AG04449 (cell line): ENCODE data around the gene ABCB8.

Experiments used
- CTCF ChIA-PET: fragments of 350-600 bp; formaldehyde crosslinking; extraction: SDS; loops from one replicate; lab custom pipeline; 2021; ENCODE audit warnings: antibody characterized with exemption; lab: Yijun Ruan, JAX
- POLR2A ChIA-PET: fragments of 400-600, 350-600 bp; formaldehyde crosslinking; extraction: SDS; loops from one replicate; lab custom pipeline; 2020; ENCODE audit warnings: antibody characterized with exemption, inconsistent platforms; lab: Yijun Ruan, JAX
- DNase-seq: peaks from one replicate; pipeline ENCODE4 v3.0.0-alpha.2; 2010; ENCODE audit warnings: low read depth, low spot score
- H3K4me3 ChIP-seq: 2 replicates; pipeline ENCODE4 v1.5.1; 2011; ENCODE audit warnings: low read depth, mild to moderate bottlenecking, control low read depth, low read length
- TF ChIP-seq, protein P1 (sequence below): IDR thresholded peaks from one replicate; pipeline ENCODE4 v1.5.1; 2011; ENCODE audit warnings: mild to moderate bottlenecking, moderate library complexity, low read length, control low read depth, inconsistent platforms; ENCODE audit not compliant: insufficient read depth; ENCODE audit errors: missing control alignments

The ABCB8 gene

DNA sequence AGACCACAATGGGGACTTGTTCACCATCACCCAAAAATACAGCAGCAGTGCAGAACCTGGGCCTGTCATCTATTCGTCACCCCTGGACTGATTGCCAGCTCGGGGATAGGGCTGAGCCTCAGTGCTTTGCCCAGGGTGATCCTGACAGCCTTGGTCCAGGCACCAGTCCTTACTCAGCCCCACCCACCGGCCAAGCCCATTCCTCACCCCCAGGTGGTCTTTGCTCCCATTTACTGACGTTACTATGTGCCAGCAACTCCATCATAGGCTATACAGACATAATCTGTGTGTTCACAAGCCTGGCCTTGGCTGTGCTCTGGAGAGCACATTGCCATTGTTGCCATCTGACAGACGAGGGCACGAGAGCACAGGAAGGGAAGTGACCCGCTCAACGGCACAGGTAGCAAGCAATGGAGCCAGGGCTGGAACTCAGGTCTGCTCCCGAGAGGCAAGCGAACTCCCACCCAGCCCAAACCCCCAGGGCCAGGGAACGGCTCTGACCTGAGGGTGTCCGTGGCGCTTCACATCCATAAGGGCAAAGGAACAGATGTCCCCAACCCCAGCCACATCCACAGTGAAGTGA lies 10.8 kb upstream of the ABCB8 start:
- CTCF ChIA-PET = interaction anchor here (0.6 to 9.0 kb wide), 26 partner anchors 10 to 154 kb away, joined by 3 to 125 read pairs (median 6); partner anchors contain the start of genes ABCB8 and ASIC3
- TF ChIP-seq, protein P1, sequence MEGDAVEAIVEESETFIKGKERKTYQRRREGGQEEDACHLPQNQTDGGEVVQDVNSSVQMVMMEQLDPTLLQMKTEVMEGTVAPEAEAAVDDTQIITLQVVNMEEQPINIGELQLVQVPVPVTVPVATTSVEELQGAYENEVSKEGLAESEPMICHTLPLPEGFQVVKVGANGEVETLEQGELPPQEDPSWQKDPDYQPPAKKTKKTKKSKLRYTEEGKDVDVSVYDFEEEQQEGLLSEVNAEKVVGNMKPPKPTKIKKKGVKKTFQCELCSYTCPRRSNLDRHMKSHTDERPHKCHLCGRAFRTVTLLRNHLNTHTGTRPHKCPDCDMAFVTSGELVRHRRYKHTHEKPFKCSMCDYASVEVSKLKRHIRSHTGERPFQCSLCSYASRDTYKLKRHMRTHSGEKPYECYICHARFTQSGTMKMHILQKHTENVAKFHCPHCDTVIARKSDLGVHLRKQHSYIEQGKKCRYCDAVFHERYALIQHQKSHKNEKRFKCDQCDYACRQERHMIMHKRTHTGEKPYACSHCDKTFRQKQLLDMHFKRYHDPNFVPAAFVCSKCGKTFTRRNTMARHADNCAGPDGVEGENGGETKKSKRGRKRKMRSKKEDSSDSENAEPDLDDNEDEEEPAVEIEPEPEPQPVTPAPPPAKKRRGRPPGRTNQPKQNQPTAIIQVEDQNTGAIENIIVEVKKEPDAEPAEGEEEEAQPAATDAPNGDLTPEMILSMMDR = no peak
- no peak for DNase-seq
- peak overlapping the region; percentile 47 for H3K4me3 ChIP-seq
- POLR2A ChIA-PET = no interaction called here

DNA sequence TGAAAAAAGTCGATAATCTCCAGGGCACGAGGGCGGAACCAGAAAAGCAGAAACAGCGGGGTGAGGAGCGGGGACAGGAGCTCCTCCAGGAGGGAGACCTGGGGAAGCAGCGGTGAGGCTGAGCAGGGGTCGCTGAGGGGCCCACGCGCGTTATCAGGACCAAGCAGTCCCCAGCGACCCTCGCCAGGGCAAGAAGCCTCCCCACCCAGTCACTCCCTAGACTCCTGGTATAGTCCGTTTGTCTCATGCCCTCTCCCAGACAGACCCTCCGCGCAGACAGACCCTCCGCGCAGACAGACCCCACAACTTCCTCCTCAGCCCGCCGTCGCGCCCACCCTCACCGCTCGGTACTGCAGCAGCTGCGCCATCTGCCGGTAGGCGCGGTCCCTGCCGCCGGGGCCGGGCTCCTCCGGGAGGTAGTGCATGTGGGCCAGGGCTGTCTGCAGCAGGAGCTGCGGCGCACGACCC lies 10.3 kb upstream of the ABCB8 start:
- TF ChIP-seq, protein P1 = peak; percentile 100
- H3K4me3 ChIP-seq = peak overlapping the region; percentile 47
- ChIA-PET CTCF (interaction anchor here (0.6 to 9.0 kb wide), 35 partner anchors 10 to 216 kb away, joined by 3 to 125 read pairs (median 4); partner anchors contain the start of genes ABCB8, ABCF2 and ASIC3), POLR2A (interaction anchor here (1.1 kb wide), 1 partner anchor 10 kb away, joined by 6 read pairs; the partner anchor contains the start of gene ABCB8)
- DNase-seq = no peak

GRCh38 chr7:151018421-151019129 lies 9.7 kb upstream of the ABCB8 start:
- ChIA-PET POLR2A (interaction anchor here (0.7 to 1.1 kb wide), 2 partner anchors 10 to 1893 kb away, joined by 4 to 6 read pairs; partner anchors contain the start of gene ABCB8), CTCF (interaction anchor here (0.7 to 9.0 kb wide), 32 partner anchors 9 to 216 kb away, joined by 3 to 125 read pairs (median 5); partner anchors contain the start of genes ABCB8, ABCF2 and ASIC3)

DNA sequence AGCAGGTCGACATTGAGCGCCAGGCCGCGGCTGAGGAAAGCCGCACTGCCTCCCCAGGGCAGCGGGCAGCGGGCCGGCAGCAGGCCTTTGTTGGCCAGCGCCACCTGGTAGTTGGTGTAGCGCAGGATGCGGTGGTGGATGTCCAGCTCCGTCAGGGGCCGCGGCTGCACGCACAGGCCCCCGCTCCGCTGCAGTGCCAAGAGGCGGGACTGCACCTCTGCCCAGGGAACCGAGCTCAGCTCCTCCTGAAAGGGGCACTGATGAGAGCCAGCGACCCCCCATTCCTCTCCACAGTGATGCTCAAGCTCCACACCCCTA lies 9.2 kb upstream of the ABCB8 start:
- TF ChIP-seq, protein P1 = no peak
- no peak for DNase-seq
- CTCF ChIA-PET = interaction anchor here (0.6 to 9.0 kb wide), 25 partner anchors 9 to 550 kb away, joined by 3 to 125 read pairs (median 5); partner anchors contain the start of genes ABCB8, ABCF2 and ASIC3
- no peak overlapping the region; the same call in 1 of the 2 replicates for H3K4me3 ChIP-seq
- POLR2A ChIA-PET = interaction anchor here (0.7 to 1.1 kb wide), 2 partner anchors 9 to 1893 kb away, joined by 4 to 6 read pairs; partner anchors contain the start of gene ABCB8

More at GRCh38 chr7:151018421-151019129, 9.7 kb upstream of the ABCB8 start:
- TF ChIP-seq, protein P1 = no peak
- peak overlapping the region; percentile 47 for H3K4me3 ChIP-seq
- DNase-seq = no peak

DNA sequence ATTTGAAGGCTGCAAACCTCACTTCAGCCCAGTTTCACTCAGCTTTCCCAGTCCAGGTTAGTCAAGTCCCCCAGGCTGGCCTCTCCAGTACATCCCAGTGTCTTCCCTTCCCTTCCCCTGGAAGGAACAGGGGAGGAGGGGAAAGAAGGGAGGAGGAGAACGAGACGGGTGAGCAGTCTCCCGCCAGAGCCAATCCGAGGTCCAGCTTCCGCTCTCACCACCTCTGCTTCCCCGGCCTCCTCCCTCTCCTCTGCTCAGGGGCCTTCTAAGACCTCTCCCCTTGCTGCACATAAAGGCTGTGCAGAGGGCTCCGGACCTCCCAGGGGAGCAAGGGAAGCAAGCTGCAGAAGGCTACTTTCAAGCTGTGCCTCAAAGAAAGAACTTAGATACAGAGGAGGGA lies 8.0 kb upstream of the ABCB8 start:
- CTCF ChIA-PET = interaction anchor here (0.8 to 9.0 kb wide), 7 partner anchors 8 to 91 kb away, joined by 3 to 125 read pairs (median 34); partner anchors contain the start of gene ABCB8
- DNase-seq = no peak
- POLR2A ChIA-PET = interaction anchor here (0.6 to 0.9 kb wide), 2 partner anchors 60 to 89 kb away, joined by 3 read pairs; partner anchors contain the start of gene FASTK
- H3K4me3 ChIP-seq = no peak overlapping the region
- TF ChIP-seq, protein P1 = no peak
